Vagina (tissue), 2 donors: ENCODE measurements around the gene MAK.

Experiments
- POLR2A ChIP-seq, 2 donors: fragments of 450-650 bp; IDR thresholded peaks; one replicate each; pipeline ENCODE4 v1.6.1; 2017; ENCODE audit warnings: antibody characterized with exemption in 2 of 2, mild to moderate bottlenecking in 2 of 2, moderate library complexity in 2 of 2
- TF ChIP-seq, protein P1 (sequence below), 3 experiments: fragments of 450-650 bp in 2 of 3; fragments of 200-600 bp in 1 of 3; sonication (generic) in 1 of 3; IDR thresholded peaks; one replicate each; pipeline ENCODE4 v1.5.1; 2017 to 2019; ENCODE audit warnings: antibody characterized with exemption in 3 of 3, mild to moderate bottlenecking in 2 of 3, moderate library complexity in 2 of 3

GRCh38 chr6:10843554-10843953, 5.2 kb upstream of the MAK start:
- TF ChIP-seq, protein P1, sequence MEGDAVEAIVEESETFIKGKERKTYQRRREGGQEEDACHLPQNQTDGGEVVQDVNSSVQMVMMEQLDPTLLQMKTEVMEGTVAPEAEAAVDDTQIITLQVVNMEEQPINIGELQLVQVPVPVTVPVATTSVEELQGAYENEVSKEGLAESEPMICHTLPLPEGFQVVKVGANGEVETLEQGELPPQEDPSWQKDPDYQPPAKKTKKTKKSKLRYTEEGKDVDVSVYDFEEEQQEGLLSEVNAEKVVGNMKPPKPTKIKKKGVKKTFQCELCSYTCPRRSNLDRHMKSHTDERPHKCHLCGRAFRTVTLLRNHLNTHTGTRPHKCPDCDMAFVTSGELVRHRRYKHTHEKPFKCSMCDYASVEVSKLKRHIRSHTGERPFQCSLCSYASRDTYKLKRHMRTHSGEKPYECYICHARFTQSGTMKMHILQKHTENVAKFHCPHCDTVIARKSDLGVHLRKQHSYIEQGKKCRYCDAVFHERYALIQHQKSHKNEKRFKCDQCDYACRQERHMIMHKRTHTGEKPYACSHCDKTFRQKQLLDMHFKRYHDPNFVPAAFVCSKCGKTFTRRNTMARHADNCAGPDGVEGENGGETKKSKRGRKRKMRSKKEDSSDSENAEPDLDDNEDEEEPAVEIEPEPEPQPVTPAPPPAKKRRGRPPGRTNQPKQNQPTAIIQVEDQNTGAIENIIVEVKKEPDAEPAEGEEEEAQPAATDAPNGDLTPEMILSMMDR (IDR thresholded peaks at IDR 0.05) = no peak
- no peak for TF ChIP-seq POLR2A (IDR thresholded peaks at IDR 0.05)
